RPMI8226 (cell line): ENCODE results near the gene RBM19.

ENCODE experiments used
- DNase-seq: peaks from one replicate; pipeline ENCODE4 v3.0.0-alpha.2; 2015

The RBM19 gene

GRCh38 chr12:113852264-113852663, 113.9 kb downstream of the RBM19 start:
- DNase-seq, result no peak

- DNase-seq, result no peak
Measured at GRCh38 chr12:113850309-113851056, 115.6 kb downstream of the RBM19 start.

GRCh38 chr12:113847856-113848255, 118.3 kb downstream of the RBM19 start:
- no peak for DNase-seq

- no peak for DNase-seq
Measured at GRCh38 chr12:113846883-113847755, 119.0 kb downstream of the RBM19 start.

GRCh38 chr12:113845900-113846674, 120.0 kb downstream of the RBM19 start:
- no peak for DNase-seq

- no peak for DNase-seq
Measured at GRCh38 chr12:113844495-113845210, 121.5 kb downstream of the RBM19 start.

- DNase-seq, result no peak
Measured at GRCh38 chr12:113842699-113843098, 123.4 kb downstream of the RBM19 start.

GRCh38 chr12:113841786-113842185, 124.3 kb downstream of the RBM19 start:
- no peak for DNase-seq

- no peak for DNase-seq
Measured at GRCh38 chr12:113840401-113841042, 125.6 kb downstream of the RBM19 start.

GRCh38 chr12:113838896-113839295, 127.2 kb downstream of the RBM19 start:
- DNase-seq, result no peak

- DNase-seq, result no peak
Measured at GRCh38 chr12:113837528-113838296, 128.4 kb downstream of the RBM19 start.

- DNase-seq, result no peak
Measured at GRCh38 chr12:113837084-113837483, 129.0 kb downstream of the RBM19 start.

- no peak for DNase-seq
Measured at GRCh38 chr12:113835896-113836295, 130.2 kb downstream of the RBM19 start.

- DNase-seq, result no peak
Measured at GRCh38 chr12:113835433-113835832, 130.7 kb downstream of the RBM19 start.

GRCh38 chr12:113833422-113833821, 132.7 kb downstream of the RBM19 start:
- no peak for DNase-seq

GRCh38 chr12:113831476-113831875, 134.6 kb downstream of the RBM19 start:
- no peak for DNase-seq

- no peak for DNase-seq
Measured at GRCh38 chr12:113831016-113831415, 135.1 kb downstream of the RBM19 start.

GRCh38 chr12:113829212-113829611, 136.9 kb downstream of the RBM19 start:
- no peak for DNase-seq

GRCh38 chr12:113827539-113828114, 138.5 kb downstream of the RBM19 start:
- DNase-seq, result no peak

- no peak for DNase-seq
Measured at GRCh38 chr12:113826805-113827538, 139.2 kb downstream of the RBM19 start.
